H1 (cell line): ENCODE measurements around the gene VTI1B. TPM values are rescaled to one million over a fixed set of nuclear protein-coding genes. Genes with fewer than 3 reads are reported as not detected.

Experiments used
- CTCF ChIA-PET: fragments of 300-600 bp; sonication (Branson Sonifier 250); formaldehyde crosslinking; loops from one replicate; lab custom pipeline; 2021; ENCODE audit not compliant: partially characterized antibody; lab: Charles Lee
- POLR2A ChIA-PET: fragments of 300-600 bp; sonication (Branson Sonifier 250); formaldehyde crosslinking; loops from one replicate; lab custom pipeline; 2021; ENCODE audit warnings: inconsistent platforms; ENCODE audit not compliant: partially characterized antibody; lab: Charles Lee
- DNase-seq, 2 experiments: peaks; one replicate each; pipeline versions ENCODE4 v3.0.0 to v3.0.0-alpha.2; 2010 to 2022; ENCODE audit warnings: low spot score in 2 of 2, low read depth in 1 of 2, mixed read lengths in 1 of 2
- FAIRE-seq: peaks from 2 replicates; lab custom pipeline; 2011; peaks lifted over from hg19 to GRCh38; lab: Jason Lieb, UNC
- H2AFZ ChIP-seq: 2 replicates; pipeline ENCODE4 v1.8.1; 2012; ENCODE audit warnings: low read length, inconsistent platforms
- H2AK5ac ChIP-seq: 2 replicates; pipeline ENCODE4 v1.6.1; 2013; ENCODE audit warnings: low read depth, low read length
- H2BK120ac ChIP-seq: replicated peaks from 2 replicates; pipeline ENCODE3; 2013; ENCODE audit warnings: low read depth, low read length, inconsistent platforms
- H2BK12ac ChIP-seq: 2 replicates; pipeline ENCODE4 v1.6.1; 2013; ENCODE audit warnings: low read depth, low read length
- H2BK15ac ChIP-seq: 2 replicates; pipeline ENCODE4 v1.6.1; 2013; ENCODE audit warnings: low read length
- H2BK20ac ChIP-seq: 2 replicates; pipeline ENCODE4 v1.6.1; 2013; ENCODE audit warnings: low read length
- H2BK5ac ChIP-seq: 2 replicates; pipeline ENCODE4 v1.6.1; 2013; ENCODE audit warnings: low read depth, low read length
- H3K14ac ChIP-seq: 2 replicates; pipeline ENCODE4 v1.6.1; 2013; ENCODE audit warnings: inconsistent platforms; ENCODE audit not compliant: insufficient read length
- H3K18ac ChIP-seq: 2 replicates; pipeline ENCODE4 v1.6.1; 2013; ENCODE audit warnings: low read length; ENCODE audit errors: extremely low read depth
- H3K23ac ChIP-seq: 2 replicates; pipeline ENCODE4 v1.6.1; 2013; ENCODE audit warnings: inconsistent platforms; ENCODE audit not compliant: insufficient read length
- H3K23me2 ChIP-seq: 2 replicates; pipeline ENCODE4 v1.6.1; 2013; ENCODE audit warnings: low read depth, low read length
- H3K27ac ChIP-seq: 2 replicates; pipeline ENCODE4 v1.6.1; 2011; ENCODE audit warnings: low read depth, low read length, inconsistent platforms
- H3K27me3 ChIP-seq, 4 experiments: replicated peaks in 1 of 4; 1 replicate in 1 of 4; 2 replicates in 3 of 4; pipeline versions ENCODE4 v1.6.1 to v1.8.1; 2011 to 2013; ENCODE audit warnings: low read length in 3 of 4, mild to moderate bottlenecking in 3 of 4, inconsistent platforms in 2 of 4, mixed read lengths in 2 of 4, moderate library complexity in 1 of 4; ENCODE audit not compliant: control insufficient read depth in 3 of 4, insufficient read depth in 3 of 4; ENCODE audit errors: extremely low read depth in 1 of 4
- H3K36me3 ChIP-seq, 4 experiments: 2 replicates each; pipeline versions ENCODE4 v1.6.1 to v1.8.1; 2011 to 2013; ENCODE audit warnings: mild to moderate bottlenecking in 4 of 4, low read length in 3 of 4, moderate library complexity in 2 of 4, control low read depth in 1 of 4, inconsistent platforms in 1 of 4; ENCODE audit not compliant: insufficient read depth in 4 of 4, control insufficient read depth in 2 of 4
- H3K4ac ChIP-seq: replicated peaks from 2 replicates; pipeline ENCODE3; 2013; ENCODE audit warnings: low read length, low read depth, mixed read lengths, inconsistent platforms; ENCODE audit not compliant: insufficient read length
- H3K4me1 ChIP-seq, 4 experiments: replicated peaks in 1 of 4; 1 replicate in 1 of 4; 2 replicates in 3 of 4; pipeline versions ENCODE4 v1.6.1 to v1.8.1; 2011 to 2013; ENCODE audit warnings: low read length in 3 of 4, inconsistent platforms in 2 of 4, mixed read lengths in 1 of 4; ENCODE audit not compliant: insufficient read depth in 4 of 4, control insufficient read depth in 3 of 4
- H3K4me2 ChIP-seq, 2 experiments: 2 replicates each; pipeline versions ENCODE4 v1.6.1 to v1.8.1; 2011 to 2013; ENCODE audit warnings: low read depth in 2 of 2, low read length in 2 of 2, control low read depth in 1 of 2, inconsistent platforms in 1 of 2, mild to moderate bottlenecking in 1 of 2; ENCODE audit not compliant: insufficient read depth in 1 of 2
- H3K4me3 ChIP-seq, 4 experiments: fragments of 200-600, 300-600 bp in 1 of 4; sonication (generic), shearing (Covaris generic), sonication (Bioruptor Twin) in 1 of 4; 2 replicates each; pipeline versions ENCODE4 v1.5.1 to v1.8.1; 2011 to 2016; ENCODE audit warnings: low read length in 4 of 4, low read depth in 3 of 4, control low read depth in 2 of 4, inconsistent platforms in 2 of 4, mild to moderate bottlenecking in 2 of 4, mixed read lengths in 1 of 4, moderate library complexity in 1 of 4; ENCODE audit not compliant: insufficient read depth in 2 of 4; ENCODE audit errors: extremely low read depth in 1 of 4
- H3K56ac ChIP-seq: replicated peaks from 2 replicates; pipeline ENCODE3; 2013; ENCODE audit warnings: low read depth, mild to moderate bottlenecking, mixed read lengths, low read length, inconsistent platforms; ENCODE audit not compliant: insufficient read length
- H3K79me1 ChIP-seq: 2 replicates; pipeline ENCODE4 v1.6.1; 2013; ENCODE audit warnings: low read depth, low read length, control low read depth
- H3K79me2 ChIP-seq, 2 experiments: 2 replicates each; pipeline versions ENCODE4 v1.6.1 to v1.8.1; 2012 to 2013; ENCODE audit warnings: low read length in 2 of 2, mild to moderate bottlenecking in 2 of 2, inconsistent platforms in 1 of 2; ENCODE audit not compliant: insufficient read depth in 2 of 2, control insufficient read depth in 1 of 2
- H3K9ac ChIP-seq, 4 experiments: replicated peaks in 1 of 4; 1 replicate in 1 of 4; 2 replicates in 3 of 4; pipeline versions ENCODE4 v1.6.1 to v1.8.1; 2011 to 2013; ENCODE audit warnings: low read depth in 3 of 4, low read length in 3 of 4, control low read depth in 2 of 4, mild to moderate bottlenecking in 2 of 4, moderate library complexity in 2 of 4, inconsistent platforms in 1 of 4; ENCODE audit errors: extremely low read depth in 1 of 4
- H3K9me3 ChIP-seq, 2 experiments: 2 replicates each; pipeline versions ENCODE4 v1.6.1 to v1.8.1; 2012 to 2013; ENCODE audit warnings: mild to moderate bottlenecking in 2 of 2, moderate library complexity in 2 of 2, control low read depth in 1 of 2, inconsistent platforms in 1 of 2, low read depth in 1 of 2, low read length in 1 of 2, mixed read lengths in 1 of 2; ENCODE audit not compliant: insufficient read depth in 2 of 2
- H4K20me1 ChIP-seq, 2 experiments: replicated peaks in 1 of 2; 2 replicates each; pipeline versions ENCODE3 to v1.8.1; 2011 to 2013; ENCODE audit warnings: inconsistent platforms in 2 of 2, low read length in 2 of 2, mild to moderate bottlenecking in 1 of 2; ENCODE audit not compliant: insufficient read depth in 2 of 2, control insufficient read depth in 1 of 2
- H4K5ac ChIP-seq: 2 replicates; pipeline ENCODE4 v1.6.1; 2013; ENCODE audit warnings: low read length, low read depth, mixed read lengths, inconsistent platforms; ENCODE audit not compliant: insufficient read length
- H4K8ac ChIP-seq: 2 replicates; pipeline ENCODE4 v1.8.0; 2013; ENCODE audit warnings: mild to moderate bottlenecking, moderate library complexity, low read length, inconsistent platforms; ENCODE audit not compliant: insufficient read depth; ENCODE audit errors: extremely low read depth
- H4K91ac ChIP-seq: replicated peaks from 2 replicates; pipeline ENCODE3; 2013; ENCODE audit warnings: low read length, mixed read lengths, inconsistent platforms; ENCODE audit not compliant: insufficient read length
- HDAC2 ChIP-seq, 2 experiments: fragments of 300-600 bp in 1 of 2; sonication (generic) in 1 of 2; IDR thresholded peaks; 2 replicates each; pipeline ENCODE4 v1.6.1; 2011 to 2012; ENCODE audit warnings: low read depth in 2 of 2, low read length in 2 of 2, mild to moderate bottlenecking in 2 of 2, moderate library complexity in 2 of 2, borderline replicate concordance in 1 of 2, inconsistent platforms in 1 of 2
- SIRT6 ChIP-seq: IDR thresholded peaks from one replicate; pipeline ENCODE4 v1.7.1; 2012; ENCODE audit warnings: low read length, inconsistent platforms
- TBP ChIP-seq: IDR thresholded peaks from 2 replicates; pipeline ENCODE4 v1.6.1; 2011; ENCODE audit warnings: low read depth, low read length, improper control_type of control experiment
- TEAD4 ChIP-seq: IDR thresholded peaks from 2 replicates; pipeline ENCODE4 v1.6.1; 2012; ENCODE audit warnings: low read depth, low read length, inconsistent platforms, mixed read lengths
- WGBS, 2 experiments: shearing (Covaris generic) in 1 of 2; methylation state at CpG; one replicate each; pipeline versions ENCODE4 v1.1.6 to v1.1.7; 2013 to 2015; ENCODE audit warnings: low lambda C conversion rate in 2 of 2, mixed read lengths in 2 of 2, inconsistent platforms in 1 of 2, low coverage in 1 of 2, missing lambda C conversion rate in 1 of 2; ENCODE audit not compliant: insufficient replicate concordance in 2 of 2, insufficient coverage in 1 of 2, insufficient read length in 1 of 2; ENCODE audit errors: extremely low coverage in 1 of 2, missing lambda C conversion rate in 1 of 2; 5-methylcytosine and 5-hydroxymethylcytosine counted together
- polyA plus RNA-seq, 7 experiments: library from polyadenylated mRNA; depleted of rRNA in 3 of 7; stranded (reverse) in 5 of 7; unstranded in 2 of 7; fragments of >200 nt in 5 of 7; fragments of 200-250 nt in 2 of 7; gene quantifications; 1 replicate in 5 of 7; 2 replicates in 1 of 7; 4 replicates in 1 of 7; pipeline versions ENCODE4 v1.2.1 to v1.2.3, GENCODE V29; 2011 to 2013; ENCODE audit warnings: missing spikeins in 2 of 7, mixed read lengths in 2 of 7
- total RNA-seq: library from RNA; stranded (reverse); fragmentation: NEBNext Ultra II Directional; extraction: Animal tissue kit (Norgen Biotek cat#: 25700); gene quantifications from 2 replicates; pipeline ENCODE4 v1.2.1, GENCODE V29; 2021

VTI1B gene
- total and polyA plus RNA-seq, 2 of the 8 experiments (the other 6 are each of a cell fraction or from before 2014, with no cell fraction given), result 28.1 to 98.7 TPM

- H3K23me2 ChIP-seq, result no peaks in the 10 kb centered on the region
- no peak for DNase-seq
- H4K20me1 ChIP-seq, result no peaks in the 10 kb centered on the region
- no peaks in the 10 kb centered on the region for H3K27me3 ChIP-seq
- no peak overlapping the region for H3K56ac ChIP-seq
- H2AK5ac ChIP-seq, result no peak overlapping the region
- no peak overlapping the region for H2BK5ac ChIP-seq
- H2BK12ac ChIP-seq, result no peak overlapping the region
- H4K5ac ChIP-seq, result no peak overlapping the region
- H3K4me1 ChIP-seq, result no peaks in the 10 kb centered on the region; a peak in 1 of 7 replicates
- H3K4ac ChIP-seq, result no peak overlapping the region
- H3K36me3 ChIP-seq, result no peaks in the 10 kb centered on the region
- no peak overlapping the region for H3K4me2 ChIP-seq
- ChIA-PET POLR2A (no interaction called here), CTCF (interaction anchor here (2.0 kb wide), 1 partner anchor 15 kb away, joined by 9 read pairs; no protein-coding TSS in a partner anchor)
- H2BK120ac ChIP-seq, result no peak overlapping the region
- H3K79me2 ChIP-seq, result no peaks in the 10 kb centered on the region
- H2AFZ ChIP-seq, result no peak overlapping the region
- no peak overlapping the region for H4K91ac ChIP-seq
- H3K9ac ChIP-seq, result no peak overlapping the region
- no peak overlapping the region for H3K4me3 ChIP-seq
- H3K23ac ChIP-seq, result no peak overlapping the region
- FAIRE-seq, result no peak
- WGBS, 2 experiments, result 79% methylated on average over 2 of the region's 2 CpGs; no CpG with 5 or more reads in 1 of the 2 experiments
- H2BK20ac ChIP-seq, result no peak overlapping the region
- H3K14ac ChIP-seq, result no peak overlapping the region
- no peaks in the 10 kb centered on the region for H3K79me1 ChIP-seq
- no peak for TF ChIP-seq TEAD4
- no peak for TF ChIP-seq SIRT6
- no peak for TF ChIP-seq TBP
- no peak for TF ChIP-seq HDAC2 (IDR thresholded peaks at IDR 0.05; ENCODE audit: borderline replicate concordance in 1 of 2, low read depth in 2 of 2, low read length in 2 of 2)
- no peak overlapping the region for H3K18ac ChIP-seq
- H3K9me3 ChIP-seq, result no peaks in the 10 kb centered on the region
- H4K8ac ChIP-seq, result no peak overlapping the region
- no peak overlapping the region for H2BK15ac ChIP-seq
- no peak overlapping the region for H3K27ac ChIP-seq
These were observed 45.4 kb upstream of the VTI1B start for GRCh38 chr14:67719866-67720265.
